GM12878 (cell line): ENCODE results near the gene SIVA1. TPM values are rescaled to one million over a fixed set of nuclear protein-coding genes. Genes with fewer than 3 reads are reported as not detected.

ENCODE experiments used
- ATF7 ChIP-seq: fragments of 450-650 bp; IDR thresholded peaks from 2 replicates; pipeline ENCODE4 v1.6.1; 2016; ENCODE audit warnings: low read depth, mild to moderate bottlenecking
- BCL11A ChIP-seq: IDR thresholded peaks from 2 replicates; pipeline ENCODE4 v1.6.1; 2011; ENCODE audit warnings: low read depth, low read length
- CBX3 ChIP-seq: fragments of 200-600 bp; sonication (generic); IDR thresholded peaks from 2 replicates; pipeline ENCODE4 v1.6.1; 2016; ENCODE audit warnings: low read depth, borderline replicate concordance
- CHD1 ChIP-seq: IDR thresholded peaks from 2 replicates; pipeline ENCODE4 v1.6.1; 2012; ENCODE audit warnings: low read depth, low read length, improper control_type of control experiment
- CHD4 ChIP-seq: fragments of 200-600 bp; sonication (generic); IDR thresholded peaks from 2 replicates; pipeline ENCODE4 v1.6.1; 2016; ENCODE audit warnings: mild to moderate bottlenecking
- HDAC6 ChIP-seq: fragments of 200-600 bp; sonication (generic); IDR thresholded peaks from one replicate; pipeline ENCODE4 v1.8.0; 2017; ENCODE audit warnings: antibody characterized with exemption; ENCODE audit not compliant: unreplicated experiment
- KDM1A ChIP-seq: fragments of 200-600 bp; sonication (generic); IDR thresholded peaks from 2 replicates; pipeline ENCODE4 v1.6.1; 2016; ENCODE audit warnings: borderline replicate concordance
- LARP7 ChIP-seq: fragments of 450-650 bp; IDR thresholded peaks from 2 replicates; pipeline ENCODE4 v1.6.1; 2017; ENCODE audit warnings: mild to moderate bottlenecking
- MTA3 ChIP-seq: IDR thresholded peaks from 2 replicates; pipeline ENCODE4 v1.6.1; 2012; ENCODE audit warnings: low read length, inconsistent platforms, borderline replicate concordance
- SIN3A ChIP-seq: IDR thresholded peaks from 2 replicates; pipeline ENCODE4 v1.6.1; 2012; ENCODE audit warnings: low read depth, low read length, improper control_type of control experiment
- SIX5 ChIP-seq: IDR thresholded peaks from 2 replicates; pipeline ENCODE4 v1.6.1; 2011; ENCODE audit warnings: mild to moderate bottlenecking, low read depth, low read length, moderate library complexity; ENCODE audit not compliant: severe bottlenecking
- SMAD1 ChIP-seq: fragments of 450-650 bp; IDR thresholded peaks from 2 replicates; pipeline ENCODE4 v1.6.1; 2018; ENCODE audit warnings: mild to moderate bottlenecking, low read depth; ENCODE audit not compliant: partially characterized antibody
- SUPT20H ChIP-seq: IDR thresholded peaks from 2 replicates; pipeline ENCODE4 v1.6.1; 2011; ENCODE audit warnings: low read depth, mild to moderate bottlenecking, low read length, moderate library complexity, borderline replicate concordance; ENCODE audit not compliant: control insufficient read depth
- SUZ12 ChIP-seq: fragments of 200-600 bp; sonication (generic); IDR thresholded peaks from one replicate; pipeline ENCODE4 v1.6.1; 2018; ENCODE audit warnings: antibody characterized with exemption, mild to moderate bottlenecking; ENCODE audit not compliant: unreplicated experiment
- TARDBP ChIP-seq: IDR thresholded peaks from 2 replicates; pipeline ENCODE4 v1.6.1; 2016; ENCODE audit warnings: borderline replicate concordance
- WRNIP1 ChIP-seq: IDR thresholded peaks from 2 replicates; pipeline ENCODE4 v1.6.1; 2011; ENCODE audit warnings: low read depth, low read length, improper control_type of control experiment, borderline replicate concordance
- polyA plus RNA-seq, 11 experiments: library from polyadenylated mRNA; depleted of rRNA in 4 of 11; unstranded in 6 of 11; stranded (reverse) in 5 of 11; fragments of >200 nt; fragmentation: Nextera tagmentation in 4 of 11; fragmentation: Illumina TruSeq in 1 of 11; extraction: Ambion mirVana in 4 of 11; extraction: Trizol in 1 of 11; gene quantifications; 1 replicate in 1 of 11; 2 replicates in 10 of 11; pipeline versions ENCODE4 v1.2.1 to v1.2.3, GENCODE V29; 2011 to 2016; ENCODE audit warnings: inconsistent platforms in 2 of 11, missing spikeins in 2 of 11, low read depth in 1 of 11
- total RNA-seq, 4 experiments: library from RNA; depleted of rRNA in 3 of 4; stranded (reverse); fragments of >200 nt in 3 of 4; fragmentation: Illumina TruSeq in 1 of 4; extraction: Trizol in 1 of 4; gene quantifications; 2 replicates each; pipeline versions ENCODE4 v1.2.1 to v1.2.3, GENCODE V29; 2013 to 2021
- TF ChIP-seq, protein P1 (sequence below), 3 experiments: IDR thresholded peaks in 2 of 3; conservative IDR thresholded peaks in 1 of 3; 2 replicates each; pipeline ENCODE4 v1.5.1; 2011; ENCODE audit warnings: low read depth in 3 of 3, low read length in 3 of 3, mild to moderate bottlenecking in 3 of 3, control low read depth in 2 of 3, moderate library complexity in 2 of 3, inconsistent platforms in 1 of 3, mixed read lengths in 1 of 3; ENCODE audit not compliant: control insufficient read depth in 2 of 3, insufficient read depth in 1 of 3; ENCODE audit errors: extremely low read depth in 1 of 3
- TF ChIP-seq, protein P2 (sequence below): IDR thresholded peaks from 2 replicates; pipeline ENCODE4 v1.6.1; 2012; ENCODE audit warnings: low read length, inconsistent platforms
- TF ChIP-seq, protein P3 (sequence below): fragments of 450-650 bp; IDR thresholded peaks from 2 replicates; pipeline ENCODE4 v1.6.1; 2018; ENCODE audit warnings: borderline replicate concordance, mild to moderate bottlenecking; ENCODE audit not compliant: partially characterized antibody
- TF ChIP-seq, protein P4 (sequence below): IDR thresholded peaks from 2 replicates; pipeline ENCODE4 v1.6.1; 2011; ENCODE audit warnings: low read depth, mild to moderate bottlenecking, low read length, moderate library complexity, borderline replicate concordance; ENCODE audit errors: extremely low read depth
- TF ChIP-seq, protein P5 (sequence below): fragments of 450-650 bp; IDR thresholded peaks from 2 replicates; pipeline ENCODE4 v1.6.1; 2017; ENCODE audit warnings: borderline replicate concordance

The SIVA1 gene
- total and polyA plus RNA-seq, 10 of the 15 experiments (the other 5 are each of a cell fraction or from before 2014, with no cell fraction given), result 4.6 to 282 (median 106) TPM

DNA sequence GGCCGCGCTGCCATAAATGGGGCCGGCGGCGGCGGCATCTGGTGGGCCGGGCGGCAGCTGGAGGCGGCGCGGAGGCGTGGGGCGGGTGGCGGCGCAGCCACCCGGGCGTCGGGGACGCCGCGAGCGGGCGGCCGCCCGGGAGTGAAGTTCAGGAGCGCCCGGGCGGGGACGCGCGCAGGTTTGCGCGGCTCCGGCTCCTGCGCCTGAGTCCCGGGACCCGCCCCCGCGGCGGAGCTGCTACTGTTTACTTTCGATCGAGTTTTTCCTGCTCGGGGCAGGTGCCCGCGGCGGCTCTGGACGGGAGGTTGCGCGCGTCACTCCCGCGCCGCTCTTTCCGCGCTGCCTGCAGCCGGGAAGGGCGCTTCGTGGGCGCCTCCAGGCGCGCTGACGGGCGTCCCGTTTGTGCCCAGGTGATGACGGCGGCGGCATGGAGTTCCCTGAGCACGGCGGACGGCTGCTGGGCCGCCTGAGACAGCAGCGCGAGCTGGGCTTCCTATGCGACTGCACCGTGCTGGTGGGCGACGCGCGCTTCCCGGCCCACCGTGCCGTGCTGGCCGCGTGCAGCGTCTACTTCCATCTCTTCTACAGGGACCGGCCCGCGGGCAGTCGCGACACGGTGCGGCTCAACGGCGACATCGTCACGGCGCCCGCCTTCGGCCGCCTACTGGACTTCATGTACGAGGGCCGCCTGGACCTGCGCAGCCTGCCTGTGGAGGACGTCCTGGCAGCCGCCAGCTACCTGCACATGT, 48.0 kb downstream of the SIVA1 start, which contains the start of gene ZBTB42 (continued):
- TF ChIP-seq, protein P1, sequence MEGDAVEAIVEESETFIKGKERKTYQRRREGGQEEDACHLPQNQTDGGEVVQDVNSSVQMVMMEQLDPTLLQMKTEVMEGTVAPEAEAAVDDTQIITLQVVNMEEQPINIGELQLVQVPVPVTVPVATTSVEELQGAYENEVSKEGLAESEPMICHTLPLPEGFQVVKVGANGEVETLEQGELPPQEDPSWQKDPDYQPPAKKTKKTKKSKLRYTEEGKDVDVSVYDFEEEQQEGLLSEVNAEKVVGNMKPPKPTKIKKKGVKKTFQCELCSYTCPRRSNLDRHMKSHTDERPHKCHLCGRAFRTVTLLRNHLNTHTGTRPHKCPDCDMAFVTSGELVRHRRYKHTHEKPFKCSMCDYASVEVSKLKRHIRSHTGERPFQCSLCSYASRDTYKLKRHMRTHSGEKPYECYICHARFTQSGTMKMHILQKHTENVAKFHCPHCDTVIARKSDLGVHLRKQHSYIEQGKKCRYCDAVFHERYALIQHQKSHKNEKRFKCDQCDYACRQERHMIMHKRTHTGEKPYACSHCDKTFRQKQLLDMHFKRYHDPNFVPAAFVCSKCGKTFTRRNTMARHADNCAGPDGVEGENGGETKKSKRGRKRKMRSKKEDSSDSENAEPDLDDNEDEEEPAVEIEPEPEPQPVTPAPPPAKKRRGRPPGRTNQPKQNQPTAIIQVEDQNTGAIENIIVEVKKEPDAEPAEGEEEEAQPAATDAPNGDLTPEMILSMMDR (IDR thresholded peaks at IDR 0.05 in 2 of 3, conservative IDR thresholded peaks at IDR 0.05 in 1 of 3; ENCODE audit: control insufficient read depth in 2 of 3, extremely low read depth in 1 of 3, insufficient read depth in 1 of 3, low read depth in 3 of 3, low read length in 3 of 3), result no peak
- TF ChIP-seq, protein P2, sequence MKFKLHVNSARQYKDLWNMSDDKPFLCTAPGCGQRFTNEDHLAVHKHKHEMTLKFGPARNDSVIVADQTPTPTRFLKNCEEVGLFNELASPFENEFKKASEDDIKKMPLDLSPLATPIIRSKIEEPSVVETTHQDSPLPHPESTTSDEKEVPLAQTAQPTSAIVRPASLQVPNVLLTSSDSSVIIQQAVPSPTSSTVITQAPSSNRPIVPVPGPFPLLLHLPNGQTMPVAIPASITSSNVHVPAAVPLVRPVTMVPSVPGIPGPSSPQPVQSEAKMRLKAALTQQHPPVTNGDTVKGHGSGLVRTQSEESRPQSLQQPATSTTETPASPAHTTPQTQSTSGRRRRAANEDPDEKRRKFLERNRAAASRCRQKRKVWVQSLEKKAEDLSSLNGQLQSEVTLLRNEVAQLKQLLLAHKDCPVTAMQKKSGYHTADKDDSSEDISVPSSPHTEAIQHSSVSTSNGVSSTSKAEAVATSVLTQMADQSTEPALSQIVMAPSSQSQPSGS, result no peak
- TF ChIP-seq SIX5, result no peak
- no peak for TF ChIP-seq CHD4
- TF ChIP-seq MTA3, result no peak
- TF ChIP-seq SIN3A, result no peak
- TF ChIP-seq WRNIP1, result no peak
- TF ChIP-seq, protein P3, sequence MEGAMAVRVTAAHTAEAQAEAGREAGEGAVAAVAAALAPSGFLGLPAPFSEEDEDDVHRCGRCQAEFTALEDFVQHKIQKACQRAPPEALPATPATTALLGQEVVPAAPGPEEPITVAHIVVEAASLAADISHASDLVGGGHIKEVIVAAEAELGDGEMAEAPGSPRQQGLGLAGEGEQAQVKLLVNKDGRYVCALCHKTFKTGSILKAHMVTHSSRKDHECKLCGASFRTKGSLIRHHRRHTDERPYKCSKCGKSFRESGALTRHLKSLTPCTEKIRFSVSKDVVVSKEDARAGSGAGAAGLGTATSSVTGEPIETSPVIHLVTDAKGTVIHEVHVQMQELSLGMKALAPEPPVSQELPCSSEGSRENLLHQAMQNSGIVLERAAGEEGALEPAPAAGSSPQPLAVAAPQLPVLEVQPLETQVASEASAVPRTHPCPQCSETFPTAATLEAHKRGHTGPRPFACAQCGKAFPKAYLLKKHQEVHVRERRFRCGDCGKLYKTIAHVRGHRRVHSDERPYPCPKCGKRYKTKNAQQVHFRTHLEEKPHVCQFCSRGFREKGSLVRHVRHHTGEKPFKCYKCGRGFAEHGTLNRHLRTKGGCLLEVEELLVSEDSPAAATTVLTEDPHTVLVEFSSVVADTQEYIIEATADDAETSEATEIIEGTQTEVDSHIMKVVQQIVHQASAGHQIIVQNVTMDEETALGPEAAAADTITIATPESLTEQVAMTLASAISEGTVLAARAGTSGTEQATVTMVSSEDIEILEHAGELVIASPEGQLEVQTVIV, result no peak
- TF ChIP-seq SMAD1, result no peak
- no peak for TF ChIP-seq TARDBP
- no peak for TF ChIP-seq CHD1
- no peak for TF ChIP-seq KDM1A
- no peak for TF ChIP-seq ATF7
- no peak for TF ChIP-seq BCL11A
- TF ChIP-seq SUZ12, result no peak
- TF ChIP-seq SUPT20H, result no peak
- peak; percentile 57; the same call in 1 of the 2 replicates for TF ChIP-seq LARP7
- TF ChIP-seq, protein P4, sequence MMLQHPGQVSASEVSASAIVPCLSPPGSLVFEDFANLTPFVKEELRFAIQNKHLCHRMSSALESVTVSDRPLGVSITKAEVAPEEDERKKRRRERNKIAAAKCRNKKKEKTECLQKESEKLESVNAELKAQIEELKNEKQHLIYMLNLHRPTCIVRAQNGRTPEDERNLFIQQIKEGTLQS, result no peak
- TF ChIP-seq HDAC6, result peak; percentile 58
- TF ChIP-seq, protein P5, sequence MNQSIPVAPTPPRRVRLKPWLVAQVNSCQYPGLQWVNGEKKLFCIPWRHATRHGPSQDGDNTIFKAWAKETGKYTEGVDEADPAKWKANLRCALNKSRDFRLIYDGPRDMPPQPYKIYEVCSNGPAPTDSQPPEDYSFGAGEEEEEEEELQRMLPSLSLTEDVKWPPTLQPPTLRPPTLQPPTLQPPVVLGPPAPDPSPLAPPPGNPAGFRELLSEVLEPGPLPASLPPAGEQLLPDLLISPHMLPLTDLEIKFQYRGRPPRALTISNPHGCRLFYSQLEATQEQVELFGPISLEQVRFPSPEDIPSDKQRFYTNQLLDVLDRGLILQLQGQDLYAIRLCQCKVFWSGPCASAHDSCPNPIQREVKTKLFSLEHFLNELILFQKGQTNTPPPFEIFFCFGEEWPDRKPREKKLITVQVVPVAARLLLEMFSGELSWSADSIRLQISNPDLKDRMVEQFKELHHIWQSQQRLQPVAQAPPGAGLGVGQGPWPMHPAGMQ, result no peak
- no peak for TF ChIP-seq CBX3
